OCI-LY3 (cell line): ENCODE data around the gene RAP2A.

Experiments
- EZH2phosphoT487 ChIP-seq: fragments of 200-600 bp; shearing (Covaris generic); IDR thresholded peaks from 2 replicates; pipeline ENCODE4 v1.6.1; 2018; ENCODE audit warnings: antibody characterized with exemption, mixed run types, low read depth
- TF ChIP-seq, protein P1 (sequence below): fragments of 200-600, 300-600 bp; sonication (generic); IDR thresholded peaks from 2 replicates; pipeline ENCODE4 v1.5.1; 2014; ENCODE audit warnings: antibody characterized with exemption, low read length, low read depth

DNA sequence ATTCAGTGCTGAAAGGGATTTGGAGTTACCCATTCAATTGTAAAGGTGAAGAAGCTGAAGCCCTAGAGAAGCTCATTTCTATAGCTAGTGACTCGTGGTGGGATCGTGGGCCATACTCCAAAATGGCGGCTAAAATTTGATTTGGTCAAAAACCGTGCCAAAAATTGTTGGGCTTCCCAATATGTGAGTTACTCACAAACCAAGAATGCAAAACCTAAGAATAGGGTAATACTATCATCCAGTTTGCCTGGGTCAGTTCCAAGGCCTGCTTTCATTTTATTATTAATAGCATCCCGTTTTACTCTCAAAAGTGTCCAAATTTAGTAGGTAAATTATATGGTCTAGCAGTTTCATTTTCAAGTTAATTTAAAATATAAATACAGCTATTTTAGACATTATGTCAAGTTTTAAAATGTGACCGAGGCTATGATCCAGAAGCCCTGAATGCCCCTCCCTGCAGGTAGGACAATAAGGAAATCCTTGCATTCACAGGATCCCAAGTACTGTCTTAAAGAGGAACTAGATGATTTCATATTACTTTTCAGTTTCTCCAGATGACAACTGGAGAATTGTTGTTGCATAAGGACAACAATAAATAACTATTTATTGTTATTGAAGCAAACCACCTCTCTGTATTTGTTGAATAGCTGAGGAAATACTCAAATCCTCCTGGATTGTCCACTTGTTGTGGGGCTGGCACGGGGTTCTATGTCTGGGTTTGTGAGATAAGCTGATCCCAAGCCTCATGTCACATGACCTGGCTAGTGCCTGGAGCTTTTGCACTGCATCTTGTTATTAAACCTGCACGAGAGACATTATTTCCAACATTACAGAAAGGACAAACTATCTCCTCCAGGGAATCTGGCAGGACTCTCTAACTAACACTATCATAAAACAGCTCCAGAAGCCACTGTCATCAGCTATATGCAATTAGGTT is 11.6 kb upstream of the RAP2A start:
- TF ChIP-seq, protein P1, sequence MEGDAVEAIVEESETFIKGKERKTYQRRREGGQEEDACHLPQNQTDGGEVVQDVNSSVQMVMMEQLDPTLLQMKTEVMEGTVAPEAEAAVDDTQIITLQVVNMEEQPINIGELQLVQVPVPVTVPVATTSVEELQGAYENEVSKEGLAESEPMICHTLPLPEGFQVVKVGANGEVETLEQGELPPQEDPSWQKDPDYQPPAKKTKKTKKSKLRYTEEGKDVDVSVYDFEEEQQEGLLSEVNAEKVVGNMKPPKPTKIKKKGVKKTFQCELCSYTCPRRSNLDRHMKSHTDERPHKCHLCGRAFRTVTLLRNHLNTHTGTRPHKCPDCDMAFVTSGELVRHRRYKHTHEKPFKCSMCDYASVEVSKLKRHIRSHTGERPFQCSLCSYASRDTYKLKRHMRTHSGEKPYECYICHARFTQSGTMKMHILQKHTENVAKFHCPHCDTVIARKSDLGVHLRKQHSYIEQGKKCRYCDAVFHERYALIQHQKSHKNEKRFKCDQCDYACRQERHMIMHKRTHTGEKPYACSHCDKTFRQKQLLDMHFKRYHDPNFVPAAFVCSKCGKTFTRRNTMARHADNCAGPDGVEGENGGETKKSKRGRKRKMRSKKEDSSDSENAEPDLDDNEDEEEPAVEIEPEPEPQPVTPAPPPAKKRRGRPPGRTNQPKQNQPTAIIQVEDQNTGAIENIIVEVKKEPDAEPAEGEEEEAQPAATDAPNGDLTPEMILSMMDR = no peak
- no peak for TF ChIP-seq EZH2phosphoT487
